ENCODE measurements around the gene CLDND1.

DNA sequence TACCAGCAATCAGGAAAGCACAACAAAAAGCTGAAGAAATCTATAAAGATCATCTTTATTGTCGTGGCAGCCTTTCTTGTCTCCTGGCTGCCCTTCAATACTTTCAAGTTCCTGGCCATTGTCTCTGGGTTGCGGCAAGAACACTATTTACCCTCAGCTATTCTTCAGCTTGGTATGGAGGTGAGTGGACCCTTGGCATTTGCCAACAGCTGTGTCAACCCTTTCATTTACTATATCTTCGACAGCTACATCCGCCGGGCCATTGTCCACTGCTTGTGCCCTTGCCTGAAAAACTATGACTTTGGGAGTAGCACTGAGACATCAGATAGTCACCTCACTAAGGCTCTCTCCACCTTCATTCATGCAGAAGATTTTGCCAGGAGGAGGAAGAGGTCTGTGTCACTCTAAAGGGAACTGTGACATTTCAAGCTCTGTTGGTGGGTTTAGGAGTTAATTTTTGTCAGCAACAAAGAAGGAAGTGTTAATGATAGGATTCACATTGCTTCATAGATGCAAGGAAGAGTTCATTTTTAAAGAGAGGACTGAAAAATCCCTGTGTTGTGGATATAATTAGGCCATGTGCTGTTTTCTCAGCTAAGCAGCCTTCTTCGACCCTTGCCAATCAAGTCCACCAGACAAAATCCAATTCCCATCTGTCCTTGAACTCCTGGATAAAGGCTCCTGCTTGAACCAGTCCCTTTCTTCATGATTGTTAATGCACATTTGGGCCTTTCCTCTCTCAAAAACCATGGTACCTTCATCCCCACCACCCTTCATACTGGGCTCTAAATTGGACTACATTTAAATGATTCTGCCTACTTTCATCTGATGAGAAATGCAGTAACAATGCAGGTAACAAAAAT is 10.2 kb upstream of the CLDND1 start:
- TF ChIP-seq, protein P1, sequence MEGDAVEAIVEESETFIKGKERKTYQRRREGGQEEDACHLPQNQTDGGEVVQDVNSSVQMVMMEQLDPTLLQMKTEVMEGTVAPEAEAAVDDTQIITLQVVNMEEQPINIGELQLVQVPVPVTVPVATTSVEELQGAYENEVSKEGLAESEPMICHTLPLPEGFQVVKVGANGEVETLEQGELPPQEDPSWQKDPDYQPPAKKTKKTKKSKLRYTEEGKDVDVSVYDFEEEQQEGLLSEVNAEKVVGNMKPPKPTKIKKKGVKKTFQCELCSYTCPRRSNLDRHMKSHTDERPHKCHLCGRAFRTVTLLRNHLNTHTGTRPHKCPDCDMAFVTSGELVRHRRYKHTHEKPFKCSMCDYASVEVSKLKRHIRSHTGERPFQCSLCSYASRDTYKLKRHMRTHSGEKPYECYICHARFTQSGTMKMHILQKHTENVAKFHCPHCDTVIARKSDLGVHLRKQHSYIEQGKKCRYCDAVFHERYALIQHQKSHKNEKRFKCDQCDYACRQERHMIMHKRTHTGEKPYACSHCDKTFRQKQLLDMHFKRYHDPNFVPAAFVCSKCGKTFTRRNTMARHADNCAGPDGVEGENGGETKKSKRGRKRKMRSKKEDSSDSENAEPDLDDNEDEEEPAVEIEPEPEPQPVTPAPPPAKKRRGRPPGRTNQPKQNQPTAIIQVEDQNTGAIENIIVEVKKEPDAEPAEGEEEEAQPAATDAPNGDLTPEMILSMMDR (IDR thresholded peaks at IDR 0.05): no peak
- TF ChIP-seq POLR2AphosphoS5 (IDR thresholded peaks at IDR 0.05) (no peak), POLR2A (IDR thresholded peaks at IDR 0.05) (no peak)

All from upper lobe of left lung (tissue), 4 donors.